Upper lobe of left lung (tissue), 4 donors: Measurements from ENCODE around the gene CSE1L.

Source experiments
- EP300 ChIP-seq, 4 donors: sonication (generic); formaldehyde crosslinking; IDR thresholded peaks; one replicate each; pipeline ENCODE4 v1.5.1; 2017; ENCODE audit warnings: antibody characterized with exemption in 4 of 4, control low read depth in 2 of 4
- POLR2A ChIP-seq, 4 donors: fragments of 450-650 bp; IDR thresholded peaks; one replicate each; pipeline ENCODE4 v1.5.1; 2016 to 2017; ENCODE audit warnings: antibody characterized with exemption in 4 of 4, mild to moderate bottlenecking in 2 of 4
- POLR2AphosphoS5 ChIP-seq, 2 donors: sonication (generic); formaldehyde crosslinking; IDR thresholded peaks; one replicate each; pipeline ENCODE4 v1.5.1; 2017; ENCODE audit warnings: antibody characterized with exemption in 2 of 2
- TF ChIP-seq, protein P1 (sequence below), 6 experiments: fragments of 450-650 bp in 4 of 6; fragments of 200-600 bp in 2 of 6; sonication (generic) in 2 of 6; IDR thresholded peaks; one replicate each; pipeline ENCODE4 v1.5.1; 2016 to 2019; ENCODE audit warnings: antibody characterized with exemption in 6 of 6

DNA sequence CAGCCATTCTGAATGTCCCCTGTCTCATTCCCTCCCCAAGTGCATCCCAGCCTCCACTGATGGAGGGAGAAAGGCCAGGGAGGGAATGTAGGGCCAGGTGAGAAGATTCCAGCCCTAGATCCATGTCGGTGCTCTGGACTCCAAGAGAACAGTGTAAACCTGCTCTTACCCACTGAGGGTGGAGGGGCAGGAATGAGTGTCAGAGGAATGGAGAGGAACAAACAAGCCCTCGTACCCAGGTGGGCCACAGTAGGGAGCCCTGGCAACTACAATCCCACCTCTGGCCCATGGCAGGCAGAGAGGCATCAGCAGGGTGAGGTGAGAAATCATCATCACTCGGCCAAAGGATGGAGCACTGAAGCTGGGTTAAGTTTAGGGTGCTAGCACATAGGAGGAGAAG is 87.5 kb downstream of the CSE1L start:
- TF ChIP-seq, protein P1, sequence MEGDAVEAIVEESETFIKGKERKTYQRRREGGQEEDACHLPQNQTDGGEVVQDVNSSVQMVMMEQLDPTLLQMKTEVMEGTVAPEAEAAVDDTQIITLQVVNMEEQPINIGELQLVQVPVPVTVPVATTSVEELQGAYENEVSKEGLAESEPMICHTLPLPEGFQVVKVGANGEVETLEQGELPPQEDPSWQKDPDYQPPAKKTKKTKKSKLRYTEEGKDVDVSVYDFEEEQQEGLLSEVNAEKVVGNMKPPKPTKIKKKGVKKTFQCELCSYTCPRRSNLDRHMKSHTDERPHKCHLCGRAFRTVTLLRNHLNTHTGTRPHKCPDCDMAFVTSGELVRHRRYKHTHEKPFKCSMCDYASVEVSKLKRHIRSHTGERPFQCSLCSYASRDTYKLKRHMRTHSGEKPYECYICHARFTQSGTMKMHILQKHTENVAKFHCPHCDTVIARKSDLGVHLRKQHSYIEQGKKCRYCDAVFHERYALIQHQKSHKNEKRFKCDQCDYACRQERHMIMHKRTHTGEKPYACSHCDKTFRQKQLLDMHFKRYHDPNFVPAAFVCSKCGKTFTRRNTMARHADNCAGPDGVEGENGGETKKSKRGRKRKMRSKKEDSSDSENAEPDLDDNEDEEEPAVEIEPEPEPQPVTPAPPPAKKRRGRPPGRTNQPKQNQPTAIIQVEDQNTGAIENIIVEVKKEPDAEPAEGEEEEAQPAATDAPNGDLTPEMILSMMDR (IDR thresholded peaks at IDR 0.05) = no peak
- TF ChIP-seq EP300 (IDR thresholded peaks at IDR 0.05) = no peak
- TF ChIP-seq POLR2A (IDR thresholded peaks at IDR 0.05) = no peak
- TF ChIP-seq POLR2AphosphoS5 (IDR thresholded peaks at IDR 0.05) = no peak
